ENCODE results near the gene EMID1. TPM values are rescaled to one million over a fixed set of nuclear protein-coding genes. Genes with fewer than 3 reads are reported as not detected.

EMID1 gene
- total and polyA plus RNA-seq, 8 donors: 6.2 to 16.8 (median 10.0) TPM

GRCh38 chr22:29302681-29303465 is 97.2 kb downstream of the EMID1 start:
- Histone ChIP-seq H3K36me3 (peaks cover 9 to 31% (median 23%) of the 10 kb centered on the region in 3 donors), H3K9me3 (no peaks in the 10 kb centered on the region), H3K4me3 (no peak overlapping the region), H3K27ac (peak overlapping the region; percentile 2 to 52 (median 40)), H3K4me1 (peaks cover 3 to 9% (median 5%) of the 10 kb centered on the region in 3 donors), H3K27me3 (no peaks in the 10 kb centered on the region)
- TF ChIP-seq CTCF (IDR thresholded peaks at IDR 0.05): no peak
- WGBS, 2 donors: 15 to 20% methylated on average over 11 to 13 of the region's 13 CpGs
- intact Hi-C loops (cut with DNase I): no loop called here
- peak in 5 of 6 donors; percentile 61 to 87 (median 70) for DNase-seq
- FAIRE-seq: no peak
- peak; percentile 7 to 45 (median 20) for ATAC-seq

DNA sequence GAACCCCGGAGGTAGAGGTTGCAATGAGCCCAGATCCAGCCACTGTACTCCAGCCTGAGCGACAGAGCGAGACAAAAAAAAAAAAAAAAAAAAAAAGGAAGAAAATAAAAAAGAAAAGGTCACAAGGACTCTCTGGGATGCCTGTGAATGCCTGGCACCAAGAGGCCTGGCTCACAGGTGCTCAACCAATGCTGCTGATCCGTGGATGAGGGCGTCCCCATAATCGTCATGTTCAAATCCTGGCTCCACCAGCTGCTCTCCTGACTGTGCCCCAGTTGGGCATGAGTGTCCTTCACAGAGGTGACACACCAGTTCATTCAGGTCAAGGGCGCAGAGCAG is 100.1 kb downstream of the EMID1 start:
- TF ChIP-seq CTCF (IDR thresholded peaks at IDR 0.05): no peak
- intact Hi-C loops (cut with DNase I): no loop called here
- Histone ChIP-seq H3K4me3 (peak overlapping the region in 2 of 4 donors; percentile 91), H3K9me3 (no peaks in the 10 kb centered on the region), H3K27ac (peak overlapping the region in 1 of 4 donors; percentile 39), H3K27me3 (no peaks in the 10 kb centered on the region), H3K36me3 (peaks cover 0 to 2% (median 0%) of the 10 kb centered on the region in 3 donors), H3K4me1 (peaks cover 9 to 25% (median 20%) of the 10 kb centered on the region in 3 donors)
- 31 to 40% methylated on average over 6 to 7 of the region's 7 CpGs for WGBS, 2 donors
- FAIRE-seq (no peak), ATAC-seq (peak in 1 of 4 donors; percentile 1), DNase-seq (no peak)

DNA sequence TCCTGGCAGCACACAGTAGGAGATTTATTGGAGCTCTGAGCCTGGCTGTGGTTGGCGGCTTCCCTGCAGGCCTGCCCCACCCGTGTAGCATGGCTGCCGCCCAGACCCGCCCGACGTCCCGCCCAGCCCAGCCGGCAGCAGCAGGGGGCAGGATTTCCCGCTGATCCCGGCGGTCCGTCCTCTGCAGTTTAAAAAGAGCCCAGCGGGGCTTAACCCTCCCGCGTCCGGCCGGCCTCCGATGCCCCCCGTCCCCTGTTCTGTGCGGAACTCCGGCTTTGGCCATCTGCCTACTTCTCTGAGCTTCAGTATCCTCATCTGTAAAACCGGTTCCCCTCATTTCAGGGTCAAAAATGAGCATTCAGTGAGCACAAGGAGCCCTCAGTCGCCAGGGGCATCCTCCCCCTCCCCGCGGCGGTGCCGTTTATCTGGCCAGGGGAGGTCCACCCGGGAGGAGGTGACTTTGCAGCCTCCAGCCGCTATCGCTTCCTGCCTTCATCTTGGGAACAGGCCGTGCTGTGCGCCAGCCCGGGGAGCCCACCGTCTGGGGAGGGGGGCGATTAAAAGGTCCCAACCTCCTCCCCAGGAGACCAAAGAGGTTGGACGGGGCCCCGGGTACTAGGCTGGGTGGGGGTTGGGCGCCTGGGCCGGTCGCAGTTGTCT is 100.6 kb downstream of the EMID1 start, which contains the start of gene GAS2L1:
Gene GAS2L1 (plus strand): TSS at position 476 of the 660 bp plus-strand sequence. CDS start 1,456 bp downstream, outside the sequence.
- Histone ChIP-seq H3K36me3 (no peaks in the 10 kb centered on the region), H3K27ac (peak within 1 kb of the TSS; percentile 34 to 65 (median 46)), H3K4me3 (peak within 1 kb of the TSS; percentile 73 to 91 (median 89)), H3K9me3 (no peaks in the 10 kb centered on the region), H3K4me1 (peaks cover 9 to 28% (median 20%) of the 10 kb centered on the region in 3 donors), H3K27me3 (no peaks in the 10 kb centered on the region)
- DNase-seq: peak; percentile 76 to 92 (median 83)
- ATAC-seq: peak; percentile 61 to 79 (median 71)
- WGBS, 2 donors: 1% methylated on average over 36 to 40 of the region's 40 CpGs
- peak; percentile 32 to 54 (median 43) for TF ChIP-seq CTCF (IDR thresholded peaks at IDR 0.05)
- no peak for FAIRE-seq
- intact Hi-C loops (cut with DNase I): no loop called here

DNA sequence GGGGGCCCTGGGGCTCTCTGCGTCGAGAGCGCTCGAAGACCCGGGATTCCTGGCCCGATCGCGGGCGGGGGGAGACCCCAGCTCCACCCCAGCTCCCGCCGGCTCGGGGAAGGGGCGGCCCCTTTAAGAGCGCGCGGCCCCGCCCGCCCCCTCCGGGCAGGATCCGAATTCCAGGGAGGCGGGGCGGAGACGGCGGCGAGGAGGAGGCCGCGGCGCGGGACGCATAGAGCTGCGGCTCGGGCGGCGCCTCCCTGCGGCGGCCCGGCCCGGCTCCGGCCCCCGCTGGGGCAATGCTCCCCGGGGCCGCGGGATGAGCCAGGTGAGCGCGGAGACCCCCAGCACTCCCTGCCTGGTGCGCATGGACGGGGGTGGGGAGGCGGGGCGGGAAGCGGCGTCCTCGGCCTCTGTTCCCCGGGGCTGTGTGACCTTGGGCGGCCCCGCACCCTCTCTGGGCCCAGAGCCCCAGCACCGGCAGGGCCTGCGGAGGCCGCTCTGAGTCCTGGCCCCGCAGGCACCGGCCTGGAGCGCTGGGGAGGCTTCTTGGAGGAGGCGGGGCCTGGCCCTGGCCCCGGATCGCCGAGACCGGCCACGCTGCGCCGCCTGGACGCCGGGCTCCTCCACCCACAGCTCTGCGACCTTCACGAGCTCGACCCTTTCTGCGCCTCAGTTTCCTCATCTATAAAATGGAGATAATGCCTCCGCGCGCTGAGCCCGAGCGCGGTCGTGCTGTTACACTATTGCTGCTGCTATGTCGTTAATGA is 101.3 kb downstream of the EMID1 start:
- Histone ChIP-seq H3K4me3 (peak overlapping the region; percentile 73 to 91 (median 89)), H3K36me3 (no peaks in the 10 kb centered on the region), H3K4me1 (peaks cover 9 to 31% (median 20%) of the 10 kb centered on the region in 3 donors), H3K27ac (peak overlapping the region; percentile 34 to 65 (median 46)), H3K27me3 (no peaks in the 10 kb centered on the region), H3K9me3 (no peaks in the 10 kb centered on the region)
- intact Hi-C loops (cut with DNase I): no loop called here
- ATAC-seq: peak; percentile 71 to 79 (median 75)
- peak; percentile 76 to 91 (median 86) for DNase-seq
- 3 to 5% methylated on average over 31 to 83 of the region's 83 CpGs for WGBS, 2 donors
- TF ChIP-seq CTCF (IDR thresholded peaks at IDR 0.05): no peak
- no peak for FAIRE-seq
